GM12891 (cell line): Measurements from ENCODE around the gene SPATA21.

Experiments
- DNase-seq: peaks from one replicate; pipeline ENCODE4 v3.0.0; 2011; ENCODE audit warnings: low spot score; ENCODE audit not compliant: insufficient read length
- FAIRE-seq: peaks from 2 replicates; lab custom pipeline; 2011; peaks lifted over from hg19 to GRCh38; lab: Jason Lieb, UNC
- PAX5 ChIP-seq: IDR thresholded peaks from 2 replicates; pipeline ENCODE4 v1.6.1; 2011; ENCODE audit warnings: low read length, moderate library complexity, mild to moderate bottlenecking; ENCODE audit not compliant: insufficient read depth, severe bottlenecking
- POLR2A ChIP-seq: IDR thresholded peaks from 2 replicates; pipeline ENCODE4 v1.6.1; 2011; ENCODE audit warnings: low read depth, low read length, control low read depth
- POLR2AphosphoS5 ChIP-seq: IDR thresholded peaks from 2 replicates; pipeline ENCODE4 v1.6.1; 2011; ENCODE audit warnings: low read depth, low read length, control low read depth
- POU2F2 ChIP-seq: IDR thresholded peaks from 2 replicates; pipeline ENCODE4 v1.6.1; 2011; ENCODE audit warnings: low read depth, mild to moderate bottlenecking, control low read depth, low read length, moderate library complexity
- SPI1 ChIP-seq: IDR thresholded peaks from 2 replicates; pipeline ENCODE4 v1.6.1; 2011; ENCODE audit warnings: low read depth, low read length, control low read depth
- TAF1 ChIP-seq: IDR thresholded peaks from 2 replicates; pipeline ENCODE4 v1.6.1; 2011; ENCODE audit warnings: low read depth, low read length, control low read depth

The SPATA21 gene

GRCh38 chr1:16396591-16396990 is 40.6 kb downstream of the SPATA21 start:
- FAIRE-seq (no peak), DNase-seq (no peak)
- TF ChIP-seq POU2F2 (no peak), POLR2A (0 out of 2 replicates have a peak, but pooled peaks have one; percentile 21)

GRCh38 chr1:16394977-16395376 is 42.2 kb downstream of the SPATA21 start:
- TF ChIP-seq POU2F2: no peak
- TF ChIP-seq POLR2A: no peak
- TF ChIP-seq POLR2AphosphoS5: no peak
- TF ChIP-seq TAF1: no peak
- no peak for TF ChIP-seq SPI1
- TF ChIP-seq PAX5: no peak
- no peak for FAIRE-seq

GRCh38 chr1:16393570-16394521 is 43.4 kb downstream of the SPATA21 start:
- DNase-seq (no peak), FAIRE-seq (no peak)
- TF ChIP-seq SPI1 (no peak), TAF1 (no peak), POLR2AphosphoS5 (no peak), POLR2A (no peak; the same call in 1 of the 2 replicates), POU2F2 (no peak), PAX5 (no peak)

More at GRCh38 chr1:16394977-16395376, 42.2 kb downstream of the SPATA21 start:
- no peak for DNase-seq

- FAIRE-seq (no peak), DNase-seq (no peak)
- TF ChIP-seq PAX5 (no peak), POLR2A (peak; percentile 25; the same call in 1 of the 2 replicates)
These were observed 44.3 kb downstream of the SPATA21 start for GRCh38 chr1:16392740-16393569.

GRCh38 chr1:16391411-16391810 is 45.8 kb downstream of the SPATA21 start:
- FAIRE-seq: no peak

GRCh38 chr1:16387201-16388188 is 49.7 kb downstream of the SPATA21 start:
- TF ChIP-seq PAX5: no peak
- TF ChIP-seq TAF1: no peak
- no peak for TF ChIP-seq POLR2AphosphoS5
- no peak for TF ChIP-seq POLR2A
- no peak for TF ChIP-seq POU2F2
- no peak for TF ChIP-seq SPI1
- peak; percentile 67 for FAIRE-seq
- DNase-seq: no peak

More at GRCh38 chr1:16391411-16391810, 45.8 kb downstream of the SPATA21 start:
- no peak for TF ChIP-seq POLR2A
- TF ChIP-seq SPI1: 0 out of 2 replicates have a peak, but pooled peaks have one; percentile 18
- DNase-seq: no peak

GRCh38 chr1:16386454-16387113 is 50.6 kb downstream of the SPATA21 start:
- no peak for TF ChIP-seq TAF1
- no peak for TF ChIP-seq SPI1
- TF ChIP-seq POU2F2: no peak
- TF ChIP-seq POLR2AphosphoS5: no peak
- TF ChIP-seq PAX5: no peak
- no peak for TF ChIP-seq POLR2A
- DNase-seq (no peak), FAIRE-seq (no peak)

GRCh38 chr1:16385659-16386453 is 51.4 kb downstream of the SPATA21 start:
- no peak for FAIRE-seq
- no peak for DNase-seq
- TF ChIP-seq SPI1 (no peak), POLR2A (no peak), TAF1 (no peak), POU2F2 (no peak), PAX5 (no peak), POLR2AphosphoS5 (no peak)

- no peak for FAIRE-seq
- no peak for TF ChIP-seq POLR2AphosphoS5
- no peak for TF ChIP-seq SPI1
- DNase-seq: no peak
These were observed 53.3 kb downstream of the SPATA21 start for GRCh38 chr1:16383888-16384287.
